Effector memory CD4-positive, alpha-beta T cell (primary cell): Measurements from ENCODE around the gene PQBP1.
"Not testable (repeated sequence)": the region's sequence is repeated elsewhere in the genome, so short reads cannot be mapped to it uniquely, and the experiment has no call there.

Experiments used
- DNase-seq, 3 donors: peaks; one replicate each; pipeline ENCODE4 v3.0.0-alpha.2; 2020
- H3K27ac ChIP-seq: 2 replicates; pipeline ENCODE4 v1.7.0; 2013; ENCODE audit warnings: mild to moderate bottlenecking, low read length, moderate library complexity; ENCODE audit not compliant: insufficient read depth, poor library complexity, severe bottlenecking
- H3K27me3 ChIP-seq: replicated peaks from 2 replicates; pipeline ENCODE4 v1.7.0; 2013; ENCODE audit warnings: mild to moderate bottlenecking, low read length; ENCODE audit not compliant: insufficient read depth, control insufficient read depth, poor library complexity, severe bottlenecking
- H3K36me3 ChIP-seq: 2 replicates; pipeline ENCODE4 v1.7.0; 2013; ENCODE audit warnings: mild to moderate bottlenecking, low read length, moderate library complexity; ENCODE audit not compliant: control insufficient read depth, insufficient read depth
- H3K4me1 ChIP-seq: 2 replicates; pipeline ENCODE4 v1.7.0; 2013; ENCODE audit warnings: low read length, mild to moderate bottlenecking; ENCODE audit not compliant: control insufficient read depth, insufficient read depth, poor library complexity, severe bottlenecking
- H3K4me3 ChIP-seq: 2 replicates; pipeline ENCODE4 v1.7.0; 2013; ENCODE audit warnings: low read length, low read depth, mild to moderate bottlenecking; ENCODE audit not compliant: insufficient read depth, poor library complexity, severe bottlenecking
- H3K9me3 ChIP-seq: 2 replicates; pipeline ENCODE4 v1.7.0; 2013; ENCODE audit warnings: mild to moderate bottlenecking, low read length, moderate library complexity; ENCODE audit not compliant: control insufficient read depth

PQBP1 gene

DNA sequence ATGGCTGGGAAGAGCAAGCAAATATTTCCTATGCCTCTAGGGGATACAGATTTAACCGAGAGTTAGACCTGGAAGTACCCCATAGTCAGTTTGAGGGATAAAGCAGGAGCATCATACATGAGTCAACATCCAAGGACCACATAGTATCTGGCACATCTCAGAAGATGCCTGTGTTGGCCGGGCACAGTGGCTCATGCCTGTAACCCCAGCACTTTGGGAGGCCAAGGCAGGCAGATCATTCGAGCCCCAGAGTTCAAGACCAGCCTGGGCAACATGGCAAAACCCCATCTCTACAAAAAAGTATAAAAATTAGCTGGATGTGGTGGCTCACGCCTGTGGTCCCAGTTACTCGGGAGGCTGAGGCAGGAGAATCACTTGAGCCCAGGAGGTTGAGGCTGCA is 11.1 kb upstream of the PQBP1 start:
- not testable (repeated sequence) for H3K36me3 ChIP-seq, H3K4me3 ChIP-seq, H3K9me3 ChIP-seq, H3K27ac ChIP-seq, H3K27me3 ChIP-seq, H3K4me1 ChIP-seq, DNase-seq

DNA sequence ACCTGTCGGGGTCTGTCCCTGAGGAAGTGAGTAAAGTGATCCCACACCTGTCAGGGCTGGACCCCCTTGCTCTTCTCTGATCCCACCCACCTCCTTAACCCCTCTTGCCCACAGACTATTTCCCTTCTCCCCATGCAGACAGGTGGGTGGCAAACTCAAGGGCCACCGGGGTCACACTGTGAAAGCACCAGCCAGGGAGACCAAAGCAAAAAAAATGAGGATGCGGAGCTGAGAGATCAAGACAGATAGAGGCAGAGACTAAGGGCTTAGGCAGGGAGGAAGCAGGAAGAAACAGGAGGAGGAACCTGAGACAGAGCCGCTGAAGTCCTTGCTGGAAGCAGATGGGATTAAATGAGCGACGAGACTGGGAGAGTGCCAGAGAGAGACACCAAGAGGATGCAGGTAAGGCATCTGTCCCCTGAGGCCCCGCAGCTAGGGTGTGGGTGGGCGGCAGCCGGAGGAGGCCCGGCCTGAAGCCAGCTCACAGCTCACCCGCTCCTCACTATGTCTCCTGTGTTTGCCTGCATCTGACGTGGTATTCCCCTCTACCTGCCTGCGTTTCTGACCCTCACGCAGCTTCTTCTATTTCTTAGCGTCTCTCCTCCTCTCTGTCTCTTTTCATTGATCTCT is 7.3 kb upstream of the PQBP1 start:
- Histone ChIP-seq H3K27me3 (no peaks in the 10 kb centered on the region), H3K27ac (peak overlapping the region; percentile 60), H3K9me3 (no peaks in the 10 kb centered on the region), H3K36me3 (no peaks in the 10 kb centered on the region), H3K4me3 (peak overlapping the region; percentile 64), H3K4me1 (peaks cover 2% of the 10 kb centered on the region)
- no peak for DNase-seq

DNA sequence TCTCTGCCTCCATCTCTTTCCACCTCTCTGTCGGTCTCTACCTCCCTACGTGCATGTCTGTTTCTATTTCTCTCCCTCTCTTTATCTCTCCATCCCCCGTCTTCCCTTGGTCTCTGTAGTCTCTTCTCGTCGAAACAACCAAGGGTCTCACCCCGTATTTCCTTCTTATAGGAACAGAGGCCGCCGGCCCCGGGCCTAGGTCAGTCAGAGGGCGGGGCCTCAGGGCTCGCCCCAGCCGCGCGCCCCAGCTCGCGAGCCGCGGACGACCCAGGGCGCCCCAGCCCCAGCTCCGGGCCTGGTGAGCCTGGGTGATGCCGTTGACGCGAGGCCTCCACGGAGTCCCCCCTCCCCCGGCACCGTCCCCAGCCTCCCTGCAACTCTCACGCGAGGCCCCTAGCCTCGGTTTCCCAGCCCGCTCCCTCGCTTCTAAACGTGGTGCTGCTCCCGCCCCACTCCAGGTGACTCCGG is 6.8 kb upstream of the PQBP1 start:
- H3K9me3 ChIP-seq = no peaks in the 10 kb centered on the region
- no peaks in the 10 kb centered on the region for H3K36me3 ChIP-seq
- no peak for DNase-seq
- peaks cover 2% of the 10 kb centered on the region for H3K4me1 ChIP-seq
- peak overlapping the region; percentile 64 for H3K4me3 ChIP-seq
- H3K27ac ChIP-seq = peak overlapping the region; percentile 60
- no peaks in the 10 kb centered on the region for H3K27me3 ChIP-seq

DNA sequence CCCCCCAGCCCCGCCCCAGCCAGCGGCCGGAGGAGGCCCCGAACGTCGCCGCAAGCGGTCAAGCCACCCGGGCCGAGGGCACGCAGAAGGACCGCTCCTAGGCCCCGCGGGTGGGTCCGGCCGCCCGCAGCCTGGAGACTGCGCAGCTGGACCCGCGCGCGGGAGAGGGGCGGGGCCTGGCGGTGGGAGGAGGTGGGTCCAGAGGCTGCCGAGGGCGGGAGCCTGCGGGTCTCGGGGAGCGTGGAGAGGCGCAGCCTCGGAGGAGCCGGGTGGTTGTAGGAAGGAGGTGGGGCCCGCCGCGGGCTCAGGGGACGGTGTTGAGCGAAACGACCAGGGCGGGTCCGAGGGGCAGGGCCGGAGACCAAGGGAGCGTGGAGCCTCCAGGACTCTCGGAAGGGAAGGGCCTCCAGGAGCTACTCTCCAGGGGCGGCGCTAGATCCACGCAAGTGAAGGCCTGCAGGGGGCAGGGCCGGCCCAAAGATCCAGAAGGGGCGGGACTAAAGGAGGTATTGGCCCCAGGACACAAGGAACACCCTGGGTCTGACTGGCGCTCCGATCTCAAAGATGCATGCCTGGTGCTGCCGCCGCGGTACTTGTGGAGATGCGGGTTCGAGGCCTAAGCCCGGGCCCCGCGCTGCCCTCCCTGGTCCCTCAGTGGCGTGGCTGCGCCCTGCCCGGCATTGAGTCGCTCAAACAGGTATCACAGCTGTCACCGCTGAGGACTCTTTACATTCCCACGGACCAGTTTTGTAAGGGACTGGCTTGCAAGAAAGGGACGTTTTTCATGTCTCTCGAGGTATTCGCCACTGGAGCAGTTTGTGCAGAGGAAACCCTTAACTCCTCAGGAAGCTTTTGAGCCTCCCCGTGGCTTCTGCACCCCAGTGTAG is 6.1 kb upstream of the PQBP1 start:
- H3K4me3 ChIP-seq = peak overlapping the region; percentile 64
- H3K27me3 ChIP-seq = no peaks in the 10 kb centered on the region
- peak; percentile 60 to 71 (median 70) for DNase-seq
- H3K36me3 ChIP-seq = no peaks in the 10 kb centered on the region
- H3K4me1 ChIP-seq = peaks cover 4% of the 10 kb centered on the region
- peak overlapping the region; percentile 60 for H3K27ac ChIP-seq
- no peaks in the 10 kb centered on the region for H3K9me3 ChIP-seq

DNA sequence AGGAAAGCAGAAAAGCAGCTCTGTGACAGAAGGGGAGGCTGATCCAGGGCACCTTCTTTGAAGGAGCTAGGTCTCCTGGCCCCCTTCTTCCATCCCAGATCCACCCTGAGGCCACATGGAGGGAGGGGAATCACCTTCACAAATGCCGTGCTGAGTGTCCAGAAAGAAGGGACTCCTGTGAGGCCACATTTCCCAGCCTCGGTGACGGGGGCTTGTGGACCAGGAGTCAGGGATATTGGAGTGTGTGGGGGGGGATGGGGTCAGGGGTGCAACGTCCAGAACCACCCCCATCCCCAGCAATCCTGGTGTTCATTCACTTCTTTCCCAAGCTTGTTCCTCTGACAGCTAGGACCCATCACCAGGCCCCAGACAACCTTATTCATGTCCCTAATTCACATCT is 4.8 kb upstream of the PQBP1 start:
- peaks cover 8% of the 10 kb centered on the region for H3K4me1 ChIP-seq
- no peaks in the 10 kb centered on the region for H3K9me3 ChIP-seq
- no peak for DNase-seq

DNA sequence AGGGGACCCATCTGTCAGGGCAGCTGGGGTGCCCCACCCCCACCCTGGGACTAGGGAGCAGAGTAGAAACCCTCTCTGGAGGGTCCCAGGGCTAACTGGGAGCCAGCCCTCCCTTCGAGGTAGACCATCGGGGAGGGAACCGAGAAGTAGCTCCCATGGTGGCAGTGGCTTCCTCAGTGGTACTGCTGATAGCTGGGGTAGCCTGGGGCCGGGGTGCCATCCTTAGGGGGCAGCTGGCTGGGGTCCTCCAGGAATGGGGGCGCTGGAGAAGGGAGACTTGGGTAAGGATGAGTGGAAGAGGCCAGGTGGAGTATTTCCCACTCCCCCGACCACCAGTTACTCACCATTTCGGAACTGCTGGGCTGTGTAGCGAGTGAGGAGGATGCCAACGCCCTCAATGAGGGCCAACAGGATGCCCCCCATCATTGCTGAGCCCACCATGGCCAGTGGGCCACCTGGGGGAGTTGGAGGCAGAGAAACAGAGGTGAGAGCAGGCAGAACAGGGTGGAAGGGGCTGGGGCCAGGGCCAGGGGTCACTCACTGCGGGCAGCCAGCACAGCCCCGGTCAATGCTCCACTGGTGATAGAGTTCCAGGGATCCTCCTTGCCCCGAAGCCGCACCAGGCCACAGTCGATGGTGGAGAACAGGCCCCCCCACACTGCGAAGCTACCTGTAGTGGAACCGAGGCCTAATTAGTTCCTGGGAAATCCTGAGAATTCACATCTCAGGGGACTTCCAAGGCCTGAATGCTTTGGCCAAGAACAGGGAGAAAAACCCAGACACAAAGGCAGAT is 4.0 kb upstream of the PQBP1 start:
- DNase-seq = no peak
- Histone ChIP-seq H3K4me1 (peaks cover 8% of the 10 kb centered on the region), H3K36me3 (no peaks in the 10 kb centered on the region), H3K4me3 (no peak overlapping the region), H3K9me3 (no peaks in the 10 kb centered on the region), H3K27ac (no peak overlapping the region), H3K27me3 (no peaks in the 10 kb centered on the region)

More for the DNA sequence above, 4.8 kb upstream of the PQBP1 start:
- Histone ChIP-seq H3K27me3 (no peaks in the 10 kb centered on the region), H3K27ac (no peak overlapping the region), H3K4me3 (no peak overlapping the region), H3K36me3 (no peaks in the 10 kb centered on the region)

DNA sequence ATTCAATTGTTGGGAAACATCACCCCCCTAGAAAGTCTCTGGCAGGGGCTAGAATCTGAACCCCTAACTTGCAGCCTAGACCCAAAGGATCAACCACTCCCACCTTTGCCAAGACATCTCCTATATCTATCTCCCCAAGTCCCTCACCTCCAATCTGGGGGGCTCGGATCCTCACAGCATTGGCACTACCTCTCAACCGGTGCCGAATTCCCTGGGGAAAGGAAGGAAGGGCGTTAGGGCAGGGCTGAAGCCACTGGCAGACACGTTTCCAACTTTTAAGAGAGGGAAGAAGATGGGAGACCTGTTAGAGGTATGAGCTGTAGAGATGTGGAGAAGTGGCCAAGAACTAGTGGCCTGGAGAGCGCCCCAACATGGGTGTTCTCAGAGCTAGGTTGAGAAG is 2.8 kb upstream of the PQBP1 start:
- peaks cover 4% of the 10 kb centered on the region for H3K36me3 ChIP-seq
- no peak overlapping the region for H3K27ac ChIP-seq
- H3K4me1 ChIP-seq = peaks cover 8% of the 10 kb centered on the region
- DNase-seq = no peak
- H3K4me3 ChIP-seq = no peak overlapping the region
- H3K27me3 ChIP-seq = no peaks in the 10 kb centered on the region
- H3K9me3 ChIP-seq = no peaks in the 10 kb centered on the region

DNA sequence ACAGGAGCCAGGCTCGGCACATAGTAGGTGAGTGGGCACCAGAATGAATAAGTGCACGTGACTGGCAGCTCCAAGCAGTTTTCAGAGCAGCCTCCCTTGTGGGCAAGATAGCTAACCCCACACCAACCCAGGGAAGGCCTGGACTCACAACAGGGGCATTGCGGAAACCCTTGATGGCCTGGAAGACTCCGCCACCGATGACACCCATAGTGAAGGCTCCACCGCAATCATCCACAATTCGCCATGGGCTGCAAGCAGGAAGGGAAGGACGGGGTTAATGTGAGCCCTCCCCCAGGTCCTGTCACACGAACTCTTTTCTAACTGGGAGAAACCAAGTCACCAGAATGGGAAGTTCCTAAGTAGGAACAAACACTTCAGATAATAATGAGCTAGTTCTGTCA is 1.1 kb upstream of the PQBP1 start:
- Histone ChIP-seq H3K27me3 (no peaks in the 10 kb centered on the region), H3K27ac (peak overlapping the region; percentile 94), H3K4me1 (peaks cover 8% of the 10 kb centered on the region), H3K9me3 (no peaks in the 10 kb centered on the region), H3K4me3 (peak overlapping the region; percentile 70), H3K36me3 (peaks cover 4% of the 10 kb centered on the region)
- DNase-seq = no peak

DNA sequence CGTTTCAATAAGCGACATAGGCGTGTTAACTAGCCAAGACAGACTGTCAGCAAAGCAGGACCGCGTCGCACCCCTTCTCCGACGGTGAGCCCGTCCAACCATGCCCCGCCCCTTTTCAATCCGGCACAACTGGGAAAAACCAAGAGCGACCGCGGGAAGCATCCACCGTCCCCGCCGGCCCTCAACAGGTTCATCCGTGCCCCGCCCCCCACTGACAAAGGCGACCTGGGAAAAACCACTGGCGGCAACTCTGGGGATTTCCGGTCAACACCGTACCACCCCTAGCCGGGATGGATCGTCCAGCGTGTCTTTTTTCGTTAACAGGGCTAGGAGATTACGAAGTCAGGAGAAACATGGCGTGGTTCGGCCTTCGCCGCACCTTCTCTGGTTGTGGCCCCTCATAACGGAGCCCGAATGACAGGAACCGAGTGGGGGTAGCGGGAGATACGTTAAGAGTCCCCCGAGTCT is 539 bp upstream of the PQBP1 start:
- H3K4me1 ChIP-seq = peaks cover 5% of the 10 kb centered on the region
- peaks cover 8% of the 10 kb centered on the region for H3K36me3 ChIP-seq
- no peaks in the 10 kb centered on the region for H3K9me3 ChIP-seq
- DNase-seq = peak; percentile 52 to 63 (median 53)
- peak overlapping the region; percentile 70 for H3K4me3 ChIP-seq
- no peaks in the 10 kb centered on the region for H3K27me3 ChIP-seq
- peak overlapping the region; percentile 94 for H3K27ac ChIP-seq
